AG04449 (cell line): ENCODE measurements around the gene SPATS1.
"Not testable (repeated sequence)": the region's sequence is repeated elsewhere in the genome, so short reads cannot be mapped to it uniquely, and the experiment has no call there.

Source experiments
- CTCF ChIA-PET: fragments of 350-600 bp; formaldehyde crosslinking; extraction: SDS; loops from one replicate; lab custom pipeline; 2021; ENCODE audit warnings: antibody characterized with exemption; lab: Yijun Ruan, JAX
- POLR2A ChIA-PET: fragments of 400-600, 350-600 bp; formaldehyde crosslinking; extraction: SDS; loops from one replicate; lab custom pipeline; 2020; ENCODE audit warnings: antibody characterized with exemption, inconsistent platforms; lab: Yijun Ruan, JAX
- DNase-seq: peaks from one replicate; pipeline ENCODE4 v3.0.0-alpha.2; 2010; ENCODE audit warnings: low read depth, low spot score
- H3K4me3 ChIP-seq: 2 replicates; pipeline ENCODE4 v1.5.1; 2011; ENCODE audit warnings: low read depth, mild to moderate bottlenecking, control low read depth, low read length
- CTCF ChIP-seq: IDR thresholded peaks from one replicate; pipeline ENCODE4 v1.5.1; 2011; ENCODE audit warnings: mild to moderate bottlenecking, moderate library complexity, low read length, control low read depth, inconsistent platforms; ENCODE audit not compliant: insufficient read depth; ENCODE audit errors: missing control alignments

SPATS1 gene

GRCh38 chr6:44315516-44315915, 26.9 kb upstream of the SPATS1 start:
- ChIA-PET POLR2A (no interaction called here), CTCF (interaction anchor here (1.7 to 7.6 kb wide), 3 partner anchors 15 to 28 kb away, joined by 7 to 148 read pairs (median 45); no protein-coding TSS in a partner anchor)
- H3K4me3 ChIP-seq: no peak overlapping the region
- no peak for DNase-seq
- TF ChIP-seq CTCF: no peak

GRCh38 chr6:44315951-44316350, 26.5 kb upstream of the SPATS1 start:
- no peak for TF ChIP-seq CTCF
- POLR2A ChIA-PET: no interaction called here
- DNase-seq: no peak
- CTCF ChIA-PET: interaction anchor here (4.1 to 7.6 kb wide), 2 partner anchors 15 to 22 kb away, joined by 45 to 148 read pairs; no protein-coding TSS in a partner anchor
- no peak overlapping the region for H3K4me3 ChIP-seq

GRCh38 chr6:44316481-44316880, 26.0 kb upstream of the SPATS1 start:
- CTCF ChIA-PET: no interaction called here
- POLR2A ChIA-PET: no interaction called here
- no peak overlapping the region for H3K4me3 ChIP-seq
- TF ChIP-seq CTCF: no peak
- DNase-seq: no peak

- CTCF ChIA-PET, DNase-seq, H3K4me3 ChIP-seq, POLR2A ChIA-PET: not testable (repeated sequence)
Observed at GRCh38 chr6:44317136-44317631, 25.3 kb upstream of the SPATS1 start.

GRCh38 chr6:44321210-44321609, 21.2 kb upstream of the SPATS1 start:
- ChIA-PET POLR2A (interaction anchor here (0.7 kb wide), 1 partner anchor 18 kb away, joined by 3 read pairs; no protein-coding TSS in a partner anchor), CTCF (interaction anchor here (0.8 to 6.6 kb wide), 5 partner anchors 8 to 18 kb away, joined by 3 to 63 read pairs (median 4); partner anchors contain the start of gene AARS2)
- H3K4me3 ChIP-seq: no peak overlapping the region
- no peak for DNase-seq
- TF ChIP-seq CTCF: no peak

- DNase-seq: no peak
- POLR2A ChIA-PET: no interaction called here
- H3K4me3 ChIP-seq: no peak overlapping the region
- CTCF ChIA-PET: interaction anchor here (1.2 to 6.6 kb wide), 4 partner anchors 12 to 59 kb away, joined by 5 to 63 read pairs (median 12); partner anchors contain the start of gene AARS2
- no peak for TF ChIP-seq CTCF
Observed at GRCh38 chr6:44327096-44327495, 15.4 kb upstream of the SPATS1 start.

- CTCF ChIA-PET: interaction anchor here (1.2 to 6.6 kb wide), 3 partner anchors 11 to 23 kb away, joined by 5 to 63 read pairs (median 19); partner anchors contain the start of gene AARS2
Observed at GRCh38 chr6:44327760-44328159, 14.7 kb upstream of the SPATS1 start.

GRCh38 chr6:44328203-44328602, 14.2 kb upstream of the SPATS1 start:
- POLR2A ChIA-PET, DNase-seq, H3K4me3 ChIP-seq: not testable (repeated sequence)
- CTCF ChIA-PET: interaction anchor here (1.2 to 3.5 kb wide), 2 partner anchors 11 to 155 kb away, joined by 4 to 19 read pairs; no protein-coding TSS in a partner anchor

More at GRCh38 chr6:44327760-44328159, 14.7 kb upstream of the SPATS1 start:
- DNase-seq: no peak
- no peak overlapping the region for H3K4me3 ChIP-seq
- POLR2A ChIA-PET: no interaction called here
- no peak for TF ChIP-seq CTCF
